Naive thymus-derived CD4-positive, alpha-beta T cell (primary cell): ENCODE data around the gene IL4I1. TPM values are rescaled to one million over a fixed set of nuclear protein-coding genes. Genes with fewer than 3 reads are reported as not detected.

Source experiments
- ATAC-seq: fragments of 150-1000 bp; cut with Tn5 transposase; 2 replicates; pipeline ENCODE4 v1.10.0; 2021; ENCODE audit warnings: mild to moderate bottlenecking, moderate library complexity
- CTCF ChIA-PET: fragments of 350-600 bp; sonication (Branson Sonifier 250); formaldehyde crosslinking; loops from one replicate; lab custom pipeline; 2021; ENCODE audit warnings: antibody characterized with exemption; lab: Charles Lee
- POLR2A ChIA-PET: fragments of 350-600 bp; sonication (Branson Sonifier 250); formaldehyde crosslinking; loops from one replicate; lab custom pipeline; 2021; ENCODE audit warnings: antibody characterized with exemption, inconsistent platforms; lab: Charles Lee
- DNase-seq, 9 donors: peaks; one replicate each; pipeline versions ENCODE4 v3.0.0 to v3.0.0-alpha.2; 2020 to 2022; ENCODE audit warnings: mixed read lengths in 1 of 9
- H3K27ac ChIP-seq: one replicate; pipeline ENCODE4 v1.7.0; 2013; ENCODE audit warnings: mild to moderate bottlenecking, low read depth, low read length, moderate library complexity
- H3K27me3 ChIP-seq, 2 donors: one replicate each; pipeline ENCODE4 v1.7.0; 2013; ENCODE audit warnings: low read length in 2 of 2, mild to moderate bottlenecking in 2 of 2, moderate library complexity in 2 of 2; ENCODE audit not compliant: control insufficient read depth in 2 of 2, insufficient read depth in 2 of 2
- H3K36me3 ChIP-seq, 3 experiments: 1 replicate in 2 of 3; 2 replicates in 1 of 3; pipeline ENCODE4 v1.7.0; 2013; ENCODE audit warnings: low read length in 3 of 3, mild to moderate bottlenecking in 3 of 3, moderate library complexity in 1 of 3; ENCODE audit not compliant: insufficient read depth in 3 of 3, control insufficient read depth in 2 of 3
- H3K4me1 ChIP-seq, 2 donors: one replicate each; pipeline ENCODE4 v1.7.0; 2013; ENCODE audit warnings: low read length in 2 of 2, mild to moderate bottlenecking in 2 of 2, moderate library complexity in 1 of 2; ENCODE audit not compliant: control insufficient read depth in 2 of 2, insufficient read depth in 2 of 2
- H3K4me3 ChIP-seq: 2 replicates; pipeline ENCODE4 v1.7.0; 2013; ENCODE audit warnings: mild to moderate bottlenecking, low read length
- H3K9me3 ChIP-seq, 3 experiments: 1 replicate in 2 of 3; 2 replicates in 1 of 3; pipeline ENCODE4 v1.7.0; 2013; ENCODE audit warnings: low read length in 3 of 3; ENCODE audit not compliant: control insufficient read depth in 2 of 3
- H3K27ac Mint-ChIP-seq, 9 donors: one replicate each; pipeline ENCODE4 v1.8.0; 2020 to 2022; ENCODE audit warnings: mixed read lengths in 9 of 9, mild to moderate bottlenecking in 8 of 9, moderate library complexity in 5 of 9, inconsistent platforms in 2 of 9
- H3K27me3 Mint-ChIP-seq, 5 donors: one replicate each; pipeline ENCODE4 v1.8.0; 2021 to 2022; ENCODE audit warnings: mixed read lengths in 5 of 5, mild to moderate bottlenecking in 1 of 5
- H3K36me3 Mint-ChIP-seq, 5 donors: one replicate each; pipeline ENCODE4 v1.8.0; 2020 to 2022; ENCODE audit warnings: mixed read lengths in 5 of 5, mild to moderate bottlenecking in 3 of 5, inconsistent platforms in 1 of 5
- H3K4me1 Mint-ChIP-seq, 7 donors: one replicate each; pipeline ENCODE4 v1.8.0; 2020 to 2022; ENCODE audit warnings: mixed read lengths in 7 of 7, mild to moderate bottlenecking in 3 of 7, inconsistent platforms in 1 of 7
- H3K4me3 Mint-ChIP-seq, 10 donors: one replicate each; pipeline ENCODE4 v1.8.0; 2020 to 2022; ENCODE audit warnings: mild to moderate bottlenecking in 10 of 10, mixed read lengths in 10 of 10, moderate library complexity in 6 of 10, inconsistent platforms in 2 of 10
- H3K9me3 Mint-ChIP-seq, 11 donors: one replicate each; pipeline ENCODE4 v1.8.0; 2020 to 2022; ENCODE audit warnings: mixed read lengths in 11 of 11, mild to moderate bottlenecking in 4 of 11, inconsistent platforms in 1 of 11, moderate library complexity in 1 of 11
- intact Hi-C, 2 donors: fragments of 100-400 bp; cut with micrococcal nuclease; formaldehyde crosslinking; loops; one replicate each; pipeline ENCODE4 v1.15.1; 2023
- polyA plus RNA-seq, 2 donors: library from polyadenylated mRNA; unstranded; fragments of 300-500 nt; fragmentation: Illumina TruSeq; gene quantifications; one replicate each; pipeline ENCODE4 v1.2.3, GENCODE V29; 2021
- total RNA-seq, 6 experiments: library from RNA in 5 of 6; stranded (reverse) in 5 of 6; gene quantifications; 1 replicate in 5 of 6; 2 replicates in 1 of 6; pipeline ENCODE4 v1.2.3 and lab custom pipeline; 2021 to 2026

Gene IL4I1
- total and polyA plus RNA-seq, 7 experiments from 2014 or later = 1.2 to 6.8 (median 1.9) TPM; not detected in 2

- Histone ChIP-seq H3K4me3 (peak overlapping the region; percentile 96), H3K4me1 (peaks cover 11 to 20% of the 10 kb centered on the region in 2 donors), H3K9me3 (no peaks in the 10 kb centered on the region), H3K27ac (peak overlapping the region; percentile 97), H3K27me3 (no peaks in the 10 kb centered on the region), H3K36me3 (peaks cover 6 to 29% (median 10%) of the 10 kb centered on the region in 3 experiments)
- peak; percentile 91 to 99 (median 98) for DNase-seq
- peaks cover 0 to 15% (median 5%) of the 10 kb centered on the region in 5 donors for H3K36me3 Mint-ChIP-seq
- peaks cover 25 to 41% (median 33%) of the 10 kb centered on the region in 7 donors for H3K4me1 Mint-ChIP-seq
- intact Hi-C loops = loop anchor here (1.0 to 10.0 kb wide), 30 partner anchors 7 to 1544 kb away; partner anchors contain the start of genes ALDH16A1 (in 2 of the 2), ATF5 (in 2 of the 2), FUZ (in 2 of the 2) and GYS1 (in 2 of the 2)
- peak; percentile 67 for ATAC-seq
- H3K9me3 Mint-ChIP-seq = peaks cover 0 to 1% (median 0%) of the 10 kb centered on the region in 11 donors
- H3K4me3 Mint-ChIP-seq = no peak overlapping the region
- ChIA-PET CTCF (interaction anchor here (0.7 to 1.6 kb wide), 2 partner anchors 26 to 64 kb away, joined by 3 read pairs; partner anchors contain the start of genes FUZ and PTOV1), POLR2A (interaction anchor here (0.6 to 3.7 kb wide), 27 partner anchors 9 to 1513 kb away, joined by 3 to 47 read pairs (median 5); partner anchors contain the start of genes ATF5, BCL2L12, FUZ and IRF3)
- no peak overlapping the region for H3K27ac Mint-ChIP-seq
- no peaks in the 10 kb centered on the region for H3K27me3 Mint-ChIP-seq
These were observed 20.2 kb downstream of the IL4I1 start for GRCh38 chr19:49876422-49877019.

DNA sequence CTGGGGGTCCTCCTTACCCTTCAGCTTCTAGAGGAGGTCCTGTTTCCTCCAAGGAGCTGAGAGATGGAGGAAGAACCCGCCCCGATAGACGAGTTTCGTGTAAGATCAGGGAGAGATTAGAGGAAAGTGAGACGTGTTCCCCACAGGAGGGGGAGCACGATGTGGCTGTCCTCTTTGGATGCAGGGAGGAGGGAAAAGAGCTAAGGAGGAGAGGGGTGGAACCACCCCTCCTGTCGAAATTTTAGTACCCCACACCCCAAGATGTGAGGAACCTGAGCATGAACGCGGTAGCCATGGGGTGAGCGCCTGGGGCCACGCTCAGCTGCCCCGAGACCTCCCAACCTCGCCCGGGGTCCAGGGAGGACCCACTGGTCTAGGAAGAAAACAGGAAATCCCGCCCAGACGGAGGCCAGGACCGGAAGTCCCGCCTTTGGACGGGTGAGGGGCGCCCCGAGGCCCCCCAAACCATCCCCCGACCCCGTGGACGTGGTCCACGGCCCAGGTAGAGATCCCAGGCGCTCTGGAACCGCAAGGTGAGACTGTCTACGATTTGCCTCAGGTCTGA is 20.7 kb downstream of the IL4I1 start:
- Mint-ChIP-seq H3K27ac (peak overlapping the region in 1 of 9 donors; percentile 80), H3K27me3 (no peaks in the 10 kb centered on the region), H3K4me1 (peaks cover 25 to 41% (median 33%) of the 10 kb centered on the region in 7 donors), H3K36me3 (peaks cover 0 to 12% (median 5%) of the 10 kb centered on the region in 5 donors), H3K4me3 (no peak overlapping the region), H3K9me3 (peaks cover 0 to 1% (median 0%) of the 10 kb centered on the region in 11 donors)
- ChIA-PET CTCF (interaction anchor here (1.6 kb wide), 1 partner anchor 63 kb away, joined by 3 read pairs; the partner anchor contains the start of gene FUZ), POLR2A (interaction anchor here (0.6 to 3.7 kb wide), 17 partner anchors 8 to 1512 kb away, joined by 3 to 47 read pairs (median 6); partner anchors contain the start of genes ATF5, BCL2L12, FUZ and IRF3)
- ATAC-seq (no peak), DNase-seq (peak in 5 of 9 donors; percentile 34 to 69 (median 45))
- Histone ChIP-seq H3K4me3 (peak overlapping the region; percentile 96), H3K4me1 (peaks cover 11 to 20% of the 10 kb centered on the region in 2 donors), H3K27ac (peak overlapping the region; percentile 97), H3K27me3 (no peaks in the 10 kb centered on the region), H3K9me3 (no peaks in the 10 kb centered on the region), H3K36me3 (peaks cover 0 to 23% (median 10%) of the 10 kb centered on the region in 3 experiments)
- intact Hi-C loops = loop anchor here (1.0 to 10.0 kb wide), 20 partner anchors 9 to 1543 kb away; partner anchors contain the start of genes ALDH16A1 (in 2 of the 2), BCL2L12 (in 1 of the 2), CTU1 (in 1 of the 2) and CYTH2 (in 1 of the 2)

- Mint-ChIP-seq H3K9me3 (peaks cover 0 to 1% (median 0%) of the 10 kb centered on the region in 11 donors), H3K27ac (peak overlapping the region in 6 of 9 donors; percentile 21 to 85 (median 70)), H3K4me3 (no peak overlapping the region), H3K27me3 (no peaks in the 10 kb centered on the region), H3K36me3 (peaks cover 0 to 12% (median 5%) of the 10 kb centered on the region in 5 donors), H3K4me1 (peaks cover 32 to 48% (median 38%) of the 10 kb centered on the region in 7 donors)
- ChIA-PET CTCF (no interaction called here), POLR2A (interaction anchor here (0.8 to 3.7 kb wide), 9 partner anchors 7 to 975 kb away, joined by 3 to 47 read pairs (median 18); partner anchors contain the start of genes ATF5, FUZ, MED25 and NUP62)
- ATAC-seq (no peak), DNase-seq (no peak)
- H3K4me1 ChIP-seq = peaks cover 17 to 28% of the 10 kb centered on the region in 2 donors
- H3K27ac ChIP-seq = peak overlapping the region; percentile 97
- H3K4me3 ChIP-seq = no peak overlapping the region
- intact Hi-C loops = loop anchor here (5.0 to 10.0 kb wide), 5 partner anchors 283 to 1253 kb away; partner anchors contain the start of genes DBP (in 1 of the 2) and PRR12 (in 1 of the 2)
- H3K27me3 ChIP-seq = no peaks in the 10 kb centered on the region
- H3K36me3 ChIP-seq = peaks cover 0 to 16% (median 2%) of the 10 kb centered on the region in 3 experiments
- H3K9me3 ChIP-seq = no peaks in the 10 kb centered on the region
These were observed 21.5 kb downstream of the IL4I1 start for GRCh38 chr19:49875177-49875576.

- ATAC-seq = no peak
- Mint-ChIP-seq H3K27ac (peak overlapping the region in 6 of 9 donors; percentile 21 to 90 (median 70)), H3K36me3 (peaks cover 0 to 12% (median 5%) of the 10 kb centered on the region in 5 donors), H3K4me3 (peak overlapping the region in 1 of 10 donors; percentile 59), H3K9me3 (peaks cover 0 to 1% (median 0%) of the 10 kb centered on the region in 11 donors), H3K27me3 (no peaks in the 10 kb centered on the region), H3K4me1 (peaks cover 33 to 50% (median 39%) of the 10 kb centered on the region in 7 donors)
- Histone ChIP-seq H3K4me1 (peaks cover 19 to 30% of the 10 kb centered on the region in 2 donors), H3K27me3 (no peaks in the 10 kb centered on the region), H3K27ac (no peak overlapping the region), H3K36me3 (peaks cover 0 to 13% (median 0%) of the 10 kb centered on the region in 3 experiments), H3K9me3 (no peaks in the 10 kb centered on the region), H3K4me3 (no peak overlapping the region)
- ChIA-PET POLR2A (interaction anchor here (1.0 to 3.7 kb wide), 6 partner anchors 7 to 975 kb away, joined by 3 to 47 read pairs (median 13); partner anchors contain the start of genes MED25, PNKP and PTOV1), CTCF (no interaction called here)
- no peak for DNase-seq
- intact Hi-C loops = loop anchor here (5.0 to 10.0 kb wide), 5 partner anchors 282 to 1252 kb away; partner anchors contain the start of genes DBP (in 1 of the 2) and PRR12 (in 1 of the 2)
These were observed 22.1 kb downstream of the IL4I1 start for GRCh38 chr19:49874503-49875157.

- DNase-seq (no peak), ATAC-seq (no peak)
- H3K4me3 ChIP-seq = no peak overlapping the region
- peaks cover 21 to 30% of the 10 kb centered on the region in 2 donors for H3K4me1 ChIP-seq
- Mint-ChIP-seq H3K27ac (peak overlapping the region in 1 of 9 donors; percentile 59), H3K9me3 (peaks cover 0 to 1% (median 0%) of the 10 kb centered on the region in 11 donors), H3K4me1 (peaks cover 27 to 43% (median 36%) of the 10 kb centered on the region in 7 donors), H3K27me3 (no peaks in the 10 kb centered on the region), H3K36me3 (peaks cover 0 to 8% (median under 1%) of the 10 kb centered on the region in 5 donors), H3K4me3 (no peak overlapping the region)
- no peak overlapping the region for H3K27ac ChIP-seq
- CTCF ChIA-PET = no interaction called here
- H3K36me3 ChIP-seq = peaks cover 0 to 7% (median 0%) of the 10 kb centered on the region in 3 experiments
- no peaks in the 10 kb centered on the region for H3K9me3 ChIP-seq
- no peaks in the 10 kb centered on the region for H3K27me3 ChIP-seq
- POLR2A ChIA-PET = interaction anchor here (2.7 kb wide), 1 partner anchor 55 kb away, joined by 8 read pairs; the partner anchor contains the start of gene MED25
- intact Hi-C loops = loop anchor here (10.0 kb wide), 2 partner anchors 1149 to 1239 kb away; partner anchors contain the start of gene DBP (in 1 of the 2)
These were observed 22.9 kb downstream of the IL4I1 start for GRCh38 chr19:49873834-49874233.
